GM19238 (cell line): ENCODE results near the gene GUCA1A.

Experiments used
- DNase-seq: peaks from one replicate; pipeline ENCODE4 v3.0.0; 2011; ENCODE audit warnings: low spot score; ENCODE audit not compliant: insufficient read length

GUCA1A gene

GRCh38 chr6:42173101-42173500 is at the start of gene GUCA1A:
GUCA1A (plus strand) TSS chr6:42173364; CDS start chr6:42173614, 250 bp downstream.
- no peak for DNase-seq

- no peak for DNase-seq
These were observed 49.6 kb upstream of the GUCA1A start for GRCh38 chr6:42123379-42124103.

- DNase-seq: no peak
These were observed 48.8 kb upstream of the GUCA1A start for GRCh38 chr6:42124223-42124836.

GRCh38 chr6:42125231-42125630 is 47.9 kb upstream of the GUCA1A start:
- DNase-seq: no peak

GRCh38 chr6:42125663-42126062 is 47.5 kb upstream of the GUCA1A start:
- no peak for DNase-seq

- DNase-seq: no peak
These were observed 44.5 kb upstream of the GUCA1A start for GRCh38 chr6:42128460-42129359.

- no peak for DNase-seq
These were observed 43.8 kb upstream of the GUCA1A start for GRCh38 chr6:42129360-42129676.

GRCh38 chr6:42131531-42131930 is 41.6 kb upstream of the GUCA1A start:
- DNase-seq: no peak

GRCh38 chr6:42133926-42134325 is 39.2 kb upstream of the GUCA1A start:
- no peak for DNase-seq

GRCh38 chr6:42135161-42135560 is 38.0 kb upstream of the GUCA1A start:
- DNase-seq: no peak

- DNase-seq: no peak
These were observed 37.4 kb upstream of the GUCA1A start for GRCh38 chr6:42135722-42136121.

GRCh38 chr6:42136508-42137193 is 36.5 kb upstream of the GUCA1A start:
- DNase-seq: peak; percentile 72

- DNase-seq: no peak
These were observed 35.9 kb upstream of the GUCA1A start for GRCh38 chr6:42137194-42137753.

- DNase-seq: no peak
These were observed 35.0 kb upstream of the GUCA1A start for GRCh38 chr6:42138190-42138589.

- no peak for DNase-seq
These were observed 34.2 kb upstream of the GUCA1A start for GRCh38 chr6:42138630-42139619.

GRCh38 chr6:42140032-42140431 is 33.1 kb upstream of the GUCA1A start:
- DNase-seq: no peak

- no peak for DNase-seq
These were observed 32.2 kb upstream of the GUCA1A start for GRCh38 chr6:42140756-42141602.

- DNase-seq: no peak
These were observed 31.5 kb upstream of the GUCA1A start for GRCh38 chr6:42141603-42142117.
